Lower leg skin (tissue), 4 donors: Measurements from ENCODE around the gene RMI1. TPM values are rescaled to one million over a fixed set of nuclear protein-coding genes. Genes with fewer than 3 reads are reported as not detected.

Source experiments
- DNase-seq, 2 donors: peaks; one replicate each; pipeline ENCODE4 v3.0.0-alpha.2; 2019; ENCODE audit warnings: low spot score in 2 of 2
- H3K4me3 ChIP-seq: fragments of 200-600 bp; sonication (generic); 2 replicates; pipeline ENCODE4 v1.5.1; 2017; ENCODE audit warnings: mild to moderate bottlenecking, low read depth; ENCODE audit not compliant: poor library complexity, severe bottlenecking
- POLR2A ChIP-seq, 2 donors: fragments of 450-650 bp; IDR thresholded peaks; one replicate each; pipeline ENCODE4 v1.6.1; 2016 to 2017; ENCODE audit warnings: antibody characterized with exemption in 2 of 2, mild to moderate bottlenecking in 1 of 2, moderate library complexity in 1 of 2
- WGBS, 2 donors: methylation state at CpG; one replicate each; pipeline ENCODE4 v1.1.5; 2018; 5-methylcytosine and 5-hydroxymethylcytosine counted together
- intact Hi-C: fragments of 100-400 bp; cut with DNase I; formaldehyde crosslinking; loops from one replicate; pipeline ENCODE4 v1.15.0; 2023; ENCODE audit warnings: low total_unique reads
- total RNA-seq, 4 donors: library from RNA; depleted of rRNA; stranded (reverse); fragments of >200 nt; gene quantifications; one replicate each; pipeline ENCODE4 v1.1.0, GENCODE V29; 2016
- TF ChIP-seq, protein P1 (sequence below), 3 donors: fragments of 450-650 bp; IDR thresholded peaks; one replicate each; pipeline ENCODE4 v1.5.1; 2016; ENCODE audit warnings: antibody characterized with exemption in 3 of 3, mild to moderate bottlenecking in 3 of 3, moderate library complexity in 2 of 3

RMI1 gene
- total RNA-seq, 4 donors from 2014 or later: 3.5 to 5.5 (median 3.9) TPM

DNA sequence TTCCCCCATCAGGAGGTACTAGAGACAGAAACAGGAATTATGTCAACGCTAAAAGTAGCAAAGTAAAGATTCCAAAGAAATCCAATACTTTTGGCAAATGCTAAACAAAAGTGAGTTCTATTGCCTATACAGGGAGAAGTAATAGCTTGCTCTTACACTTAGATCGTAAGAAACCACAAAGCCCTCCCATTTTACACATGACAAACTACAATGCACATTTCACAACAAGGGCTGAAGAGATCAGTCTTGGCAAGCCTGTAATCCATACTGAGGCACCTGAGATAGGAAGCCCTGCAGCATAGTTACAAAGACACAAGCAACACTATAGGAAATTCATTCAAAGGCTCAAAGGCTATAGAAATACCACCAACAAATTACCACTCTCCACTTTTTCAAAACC lies 8.3 kb upstream of the RMI1 start:
- no peak for TF ChIP-seq POLR2A (IDR thresholded peaks at IDR 0.05)
- TF ChIP-seq, protein P1, sequence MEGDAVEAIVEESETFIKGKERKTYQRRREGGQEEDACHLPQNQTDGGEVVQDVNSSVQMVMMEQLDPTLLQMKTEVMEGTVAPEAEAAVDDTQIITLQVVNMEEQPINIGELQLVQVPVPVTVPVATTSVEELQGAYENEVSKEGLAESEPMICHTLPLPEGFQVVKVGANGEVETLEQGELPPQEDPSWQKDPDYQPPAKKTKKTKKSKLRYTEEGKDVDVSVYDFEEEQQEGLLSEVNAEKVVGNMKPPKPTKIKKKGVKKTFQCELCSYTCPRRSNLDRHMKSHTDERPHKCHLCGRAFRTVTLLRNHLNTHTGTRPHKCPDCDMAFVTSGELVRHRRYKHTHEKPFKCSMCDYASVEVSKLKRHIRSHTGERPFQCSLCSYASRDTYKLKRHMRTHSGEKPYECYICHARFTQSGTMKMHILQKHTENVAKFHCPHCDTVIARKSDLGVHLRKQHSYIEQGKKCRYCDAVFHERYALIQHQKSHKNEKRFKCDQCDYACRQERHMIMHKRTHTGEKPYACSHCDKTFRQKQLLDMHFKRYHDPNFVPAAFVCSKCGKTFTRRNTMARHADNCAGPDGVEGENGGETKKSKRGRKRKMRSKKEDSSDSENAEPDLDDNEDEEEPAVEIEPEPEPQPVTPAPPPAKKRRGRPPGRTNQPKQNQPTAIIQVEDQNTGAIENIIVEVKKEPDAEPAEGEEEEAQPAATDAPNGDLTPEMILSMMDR (IDR thresholded peaks at IDR 0.05): no peak
- 78 to 81% methylated on average over 2 of the region's 2 CpGs for WGBS, 2 donors

DNA sequence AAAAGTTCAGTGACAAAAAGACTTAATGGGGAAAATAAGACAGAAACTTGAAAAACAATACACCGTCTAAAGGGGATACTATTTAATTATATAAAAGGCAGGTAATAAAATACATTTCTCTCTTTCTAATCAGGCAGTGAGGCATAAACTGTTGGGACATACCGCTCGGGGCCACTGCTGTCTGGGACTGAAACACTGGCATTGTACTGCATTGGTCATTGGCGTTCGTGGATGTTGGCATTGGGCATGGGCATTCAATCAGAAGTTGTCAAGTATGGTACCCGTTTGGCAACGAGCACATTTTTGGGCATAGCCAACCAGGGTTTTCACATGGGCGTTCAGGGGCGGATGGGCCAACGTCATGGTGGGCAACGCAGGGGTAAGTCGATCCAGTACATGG lies 5.3 kb upstream of the RMI1 start:
- DNase-seq: peak in 1 of 2 donors; percentile 39
- H3K4me3 ChIP-seq: no peak overlapping the region
- TF ChIP-seq, protein P1 (IDR thresholded peaks at IDR 0.05): no peak
- TF ChIP-seq POLR2A (IDR thresholded peaks at IDR 0.05): no peak
- intact Hi-C loops: no loop called here
- WGBS, 2 donors: 89 to 91% methylated on average over 12 of the region's 12 CpGs

More for the DNA sequence above, 8.3 kb upstream of the RMI1 start:
- intact Hi-C loops: no loop called here
- no peak for DNase-seq
- no peak overlapping the region for H3K4me3 ChIP-seq

GRCh38 chr9:83976372-83976771 lies 4.2 kb upstream of the RMI1 start:
- WGBS, 2 donors: 36 to 47% methylated on average over 2 of the region's 2 CpGs
- intact Hi-C loops: no loop called here
- TF ChIP-seq POLR2A (IDR thresholded peaks at IDR 0.05): no peak
- TF ChIP-seq, protein P1 (IDR thresholded peaks at IDR 0.05): no peak
- H3K4me3 ChIP-seq: no peak overlapping the region
- no peak for DNase-seq

- intact Hi-C loops: no loop called here
- 52 to 57% methylated on average over 1 of the region's 1 CpG for WGBS, 2 donors
- no peak for TF ChIP-seq POLR2A (IDR thresholded peaks at IDR 0.05)
- TF ChIP-seq, protein P1 (IDR thresholded peaks at IDR 0.05): no peak
- no peak for DNase-seq
- no peak overlapping the region for H3K4me3 ChIP-seq
Measured at GRCh38 chr9:83977196-83977595, 3.4 kb upstream of the RMI1 start.

- 1% methylated on average over 29 to 35 of the region's 55 CpGs for WGBS, 2 donors
- peak overlapping the region; percentile 86 for H3K4me3 ChIP-seq
- peak; percentile 76 to 96 for DNase-seq
- intact Hi-C loops: no loop called here
- TF ChIP-seq POLR2A (IDR thresholded peaks at IDR 0.05): no peak
- TF ChIP-seq, protein P1 (IDR thresholded peaks at IDR 0.05): no peak
Measured at GRCh38 chr9:83978992-83979811, 1.4 kb upstream of the RMI1 start.
